HG02763 (cell line): ENCODE results near the gene TARS1.

ENCODE experiments used
- ATAC-seq: cut with Tn5 transposase; IDR thresholded peaks from one replicate; pipeline ENCODE4 v1.9.1; 2021; ENCODE audit warnings: mild to moderate bottlenecking, moderate library complexity; ENCODE audit not compliant: unreplicated experiment

The TARS1 gene

DNA sequence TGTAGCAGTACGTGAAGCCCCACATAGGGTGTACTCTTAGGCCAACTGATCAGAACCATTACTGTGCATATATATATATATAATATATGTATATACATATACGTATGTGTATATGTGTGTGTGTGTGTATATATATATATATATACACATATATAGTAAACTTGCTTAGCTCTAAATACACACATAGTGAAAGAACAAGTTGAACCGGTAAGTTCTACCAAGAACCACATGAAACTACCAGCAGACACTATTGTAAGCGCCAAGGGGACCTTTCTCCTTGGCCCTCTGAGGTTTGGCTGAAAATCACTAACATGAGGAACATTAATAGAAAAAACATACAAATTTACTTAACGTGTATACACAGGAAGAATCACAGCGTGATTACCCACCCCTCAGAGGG, 1.8 kb upstream of the TARS1 start:
- no peak for ATAC-seq

DNA sequence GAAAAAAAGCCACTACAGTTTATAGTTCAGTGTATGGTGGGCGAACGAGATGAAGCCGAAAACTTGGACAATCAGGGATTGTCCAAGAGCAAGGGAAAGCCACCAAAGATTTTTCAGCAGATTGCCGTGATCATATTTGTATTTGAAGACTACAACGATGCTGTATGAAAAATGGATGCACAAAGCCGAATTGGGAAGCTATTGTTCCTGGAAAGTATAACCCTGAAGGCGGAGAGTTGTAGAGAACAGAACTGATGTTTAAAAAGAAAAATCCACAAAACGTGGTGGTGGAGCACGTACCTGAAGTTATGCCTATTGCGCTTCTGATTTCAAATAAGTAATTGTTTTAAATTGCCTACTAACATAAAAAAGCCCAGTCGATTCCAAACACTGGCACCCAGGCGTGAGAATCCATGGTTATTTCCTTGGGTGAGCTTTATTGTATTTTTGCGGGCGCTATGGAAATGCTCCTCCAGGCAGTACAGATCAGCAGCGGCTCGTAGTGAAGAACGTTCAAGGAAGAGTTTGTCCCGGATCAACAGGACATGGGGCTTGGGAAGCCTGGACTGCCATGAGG, 772 bp upstream of the TARS1 start:
- no peak for ATAC-seq

DNA sequence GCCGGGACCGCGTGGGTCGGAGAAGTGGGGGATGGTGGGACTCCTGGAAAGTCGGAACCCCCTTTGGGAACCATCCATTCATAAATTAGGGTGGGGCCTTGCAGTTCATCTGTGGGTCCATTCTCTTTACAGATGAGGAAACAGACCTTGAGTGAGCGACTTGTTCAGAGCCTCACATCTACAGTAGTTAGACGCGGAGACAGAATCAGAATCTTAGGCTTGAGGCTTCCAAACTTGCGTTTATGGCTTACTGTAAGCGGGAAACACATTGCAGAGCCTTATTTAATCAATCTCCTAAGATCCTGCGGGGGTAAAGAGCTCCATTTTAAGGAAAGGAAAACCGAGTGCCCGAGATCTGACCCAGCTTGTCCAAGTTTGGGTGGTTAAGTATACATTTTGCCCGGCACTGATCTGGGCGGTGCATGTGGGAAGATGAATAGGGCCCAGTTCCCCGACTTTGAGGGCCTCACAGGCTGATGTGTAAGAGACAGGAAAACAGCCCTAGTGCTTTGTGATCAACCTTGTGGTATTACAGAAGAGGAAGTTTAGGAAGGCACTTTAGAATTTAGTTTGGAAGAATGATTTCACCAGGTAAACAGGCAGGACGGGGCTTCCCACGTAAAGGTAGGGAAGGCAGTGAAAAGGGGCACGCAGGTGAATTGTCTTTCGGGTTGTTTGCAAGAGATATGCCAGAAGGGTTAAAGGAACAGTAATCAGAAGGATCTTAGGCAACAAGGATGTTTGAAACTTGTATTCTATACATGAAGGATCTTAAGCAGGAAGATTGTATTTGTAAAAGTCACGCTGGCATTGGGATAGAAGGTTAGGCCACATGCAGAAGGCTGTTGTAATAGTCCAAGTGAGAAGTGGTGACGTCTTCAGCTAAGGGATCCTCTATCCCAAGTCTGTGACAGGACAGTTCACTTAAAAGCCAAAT, 744 bp downstream of the TARS1 start:
- no peak for ATAC-seq

GRCh38 chr5:33444542-33444941, 3.8 kb downstream of the TARS1 start:
- no peak for ATAC-seq

GRCh38 chr5:33445798-33446197, 5.0 kb downstream of the TARS1 start:
- ATAC-seq = no peak

GRCh38 chr5:33448118-33448517, 7.4 kb downstream of the TARS1 start:
- ATAC-seq = no peak

DNA sequence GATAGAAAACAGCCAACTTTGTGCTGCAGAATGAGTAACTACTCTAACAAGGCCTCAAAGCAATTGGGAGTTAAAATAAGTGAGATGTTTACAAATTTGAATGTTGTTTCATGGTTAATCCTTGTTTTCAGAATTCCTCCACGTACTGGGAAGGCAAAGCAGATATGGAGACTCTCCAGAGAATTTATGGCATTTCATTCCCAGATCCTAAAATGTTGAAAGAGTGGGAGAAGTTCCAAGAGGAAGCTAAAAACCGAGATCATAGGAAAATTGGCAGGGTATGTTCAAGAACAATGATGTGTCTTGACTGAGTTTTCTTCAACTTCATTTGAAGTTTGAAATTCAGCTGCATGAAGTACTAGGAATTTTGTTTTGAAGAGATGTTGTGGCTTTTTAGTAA, 16.4 kb downstream of the TARS1 start:
- no peak for ATAC-seq

DNA sequence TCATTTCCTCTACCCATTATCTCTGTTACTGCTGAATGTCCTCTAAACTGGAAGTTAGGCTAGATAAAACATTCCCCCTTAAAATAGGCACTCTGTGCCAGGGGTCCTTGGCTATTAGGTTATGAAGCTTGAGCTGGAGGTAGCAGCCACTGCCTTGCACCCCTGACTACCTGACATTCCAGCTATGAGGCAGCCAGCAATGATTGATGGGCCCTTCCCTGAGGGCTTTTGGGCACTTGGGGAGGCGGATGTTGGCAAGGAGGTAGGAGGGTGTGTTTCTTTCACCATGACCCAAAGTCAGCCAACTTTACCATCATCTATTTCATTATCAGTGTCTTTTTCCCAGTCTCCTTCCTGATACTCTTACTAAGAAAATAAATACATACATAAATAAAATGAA, 17.1 kb downstream of the TARS1 start:
- no peak for ATAC-seq

DNA sequence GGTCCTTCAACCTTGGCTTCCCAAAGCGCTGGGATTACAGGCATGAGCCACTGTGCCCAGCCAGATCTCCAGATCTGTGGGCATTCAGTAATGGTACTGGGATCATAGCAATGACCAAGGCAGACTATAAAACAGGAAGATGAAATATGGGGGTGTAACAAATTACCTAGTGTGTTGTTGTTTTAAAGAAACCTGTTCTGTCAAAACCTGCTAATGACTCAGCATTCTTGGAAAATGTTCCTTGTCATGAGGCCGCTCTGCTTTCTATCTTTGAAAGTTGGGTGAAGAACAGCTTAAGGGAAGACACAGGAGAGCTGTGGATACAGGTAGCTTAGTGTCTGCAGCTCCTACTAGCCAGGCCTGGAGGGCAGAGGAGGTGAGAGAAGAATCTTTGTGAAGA, 19.4 kb downstream of the TARS1 start:
- no peak for ATAC-seq

DNA sequence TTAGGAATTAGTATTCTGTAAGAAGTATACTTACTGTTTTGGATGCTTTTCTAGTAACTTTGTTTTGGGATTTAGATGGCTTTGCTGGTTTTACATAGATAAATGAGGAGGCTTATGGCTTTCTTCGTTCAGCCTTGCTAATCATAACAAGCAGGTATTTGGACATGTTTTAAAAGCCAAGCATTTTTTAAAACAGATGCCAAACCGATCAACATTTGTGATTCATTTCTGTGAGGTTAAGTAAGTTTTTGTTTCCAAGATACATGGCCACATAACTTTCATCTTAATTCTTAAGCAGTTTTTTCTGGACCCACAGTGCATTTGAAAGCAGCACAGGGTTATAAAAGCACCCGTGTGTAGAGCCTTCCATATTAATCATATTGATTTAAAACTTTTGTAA, 21.7 kb downstream of the TARS1 start:
- no peak for ATAC-seq

DNA sequence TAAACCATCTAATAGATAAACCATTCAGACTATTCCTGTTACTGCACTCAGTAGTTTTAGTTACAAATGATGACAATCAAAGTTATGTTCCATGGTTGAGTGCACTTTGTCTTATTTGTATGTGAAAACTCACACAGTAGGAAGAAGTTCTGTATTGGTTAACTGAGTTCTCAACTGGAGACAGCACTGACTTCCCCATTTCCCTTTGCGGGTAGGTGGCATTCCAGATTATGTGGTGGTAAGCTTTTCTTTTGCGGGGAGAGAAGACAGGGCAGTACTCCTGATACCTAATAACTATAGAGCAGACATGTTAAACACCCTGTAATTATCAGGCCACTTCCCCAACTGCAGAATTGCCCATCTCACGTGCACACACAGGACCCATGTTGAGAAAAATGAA, 24.4 kb downstream of the TARS1 start:
- ATAC-seq = no peak

DNA sequence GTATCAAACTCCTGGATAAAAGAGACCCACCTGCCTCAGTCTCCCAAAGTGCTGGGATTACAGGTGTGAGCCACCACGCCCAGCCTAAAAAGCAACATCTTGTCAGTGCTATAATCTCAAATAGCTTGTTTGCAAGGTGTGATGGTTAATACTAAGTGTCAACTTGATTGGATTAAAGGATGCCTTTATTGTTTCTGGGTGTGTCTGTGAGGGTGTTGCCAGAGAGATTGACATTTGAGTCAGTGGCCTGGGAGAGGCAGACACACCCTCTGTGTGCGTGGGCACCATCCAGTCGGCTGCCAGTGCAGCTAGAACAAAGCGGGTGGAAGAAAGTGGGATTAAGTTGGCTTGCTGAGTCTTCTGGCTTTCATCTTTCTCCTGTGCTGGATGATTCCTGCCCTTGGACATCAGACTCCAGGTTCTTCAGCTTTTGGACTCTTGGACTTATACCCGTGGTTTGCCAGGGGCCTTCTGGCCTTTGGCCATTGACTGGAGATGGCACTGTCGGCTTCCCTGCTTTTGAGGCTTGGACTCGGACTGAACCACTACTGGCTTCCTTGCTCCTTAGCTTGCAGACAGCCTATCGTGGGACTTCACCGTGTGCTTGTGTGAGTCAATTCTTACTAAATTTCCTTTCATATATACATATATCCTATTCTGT, 28.1 kb downstream of the TARS1 start:
- no peak for ATAC-seq

GRCh38 chr5:33470544-33470943, 29.8 kb downstream of the TARS1 start:
- ATAC-seq = no peak

DNA sequence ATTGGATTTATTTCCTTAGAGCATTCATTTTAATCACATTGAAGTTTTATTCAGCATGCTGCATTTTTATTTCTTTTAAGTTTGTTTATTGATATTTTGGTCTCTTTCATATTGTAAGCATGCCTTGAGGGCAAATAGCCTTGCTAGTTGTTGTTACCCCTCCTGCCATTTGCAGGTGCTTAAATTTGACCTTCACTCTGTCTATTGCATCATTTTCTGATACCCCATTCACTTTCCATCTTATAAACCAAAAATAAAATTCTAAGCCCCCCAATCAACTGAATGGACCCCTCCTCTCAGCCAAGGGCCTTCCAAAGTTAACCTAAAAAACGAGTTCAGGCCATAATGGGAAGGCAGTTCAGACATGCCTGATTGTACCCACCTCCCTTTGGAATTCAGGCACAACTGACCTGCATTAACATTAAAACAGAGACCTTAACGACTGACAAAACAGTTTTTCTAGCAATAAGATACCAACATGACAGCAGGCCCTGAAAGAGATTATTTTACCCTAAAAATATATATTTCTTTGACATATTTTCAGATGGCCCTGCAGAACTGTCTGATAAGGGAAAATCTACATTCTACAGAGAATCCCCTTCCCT, 32.1 kb downstream of the TARS1 start:
- no peak for ATAC-seq

DNA sequence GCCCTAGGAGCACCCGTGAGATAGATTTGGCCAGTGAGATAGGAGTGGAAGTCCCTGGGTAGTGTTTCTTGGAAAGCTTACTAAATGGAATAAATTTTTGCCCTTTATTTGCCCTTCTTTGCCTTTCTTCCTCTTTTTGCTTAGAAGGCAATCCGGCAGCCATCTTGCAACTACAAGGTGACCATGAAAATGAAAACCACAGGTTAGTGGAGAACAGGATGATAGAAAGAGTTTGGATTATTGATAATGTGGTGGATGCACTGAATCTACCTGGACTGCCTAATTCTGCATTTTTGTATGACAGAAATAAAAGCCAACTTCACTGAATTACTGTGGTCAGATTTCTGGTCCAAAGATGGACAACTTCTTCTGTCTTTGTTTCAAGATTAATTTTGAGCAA, 33.2 kb downstream of the TARS1 start:
- ATAC-seq = no peak

DNA sequence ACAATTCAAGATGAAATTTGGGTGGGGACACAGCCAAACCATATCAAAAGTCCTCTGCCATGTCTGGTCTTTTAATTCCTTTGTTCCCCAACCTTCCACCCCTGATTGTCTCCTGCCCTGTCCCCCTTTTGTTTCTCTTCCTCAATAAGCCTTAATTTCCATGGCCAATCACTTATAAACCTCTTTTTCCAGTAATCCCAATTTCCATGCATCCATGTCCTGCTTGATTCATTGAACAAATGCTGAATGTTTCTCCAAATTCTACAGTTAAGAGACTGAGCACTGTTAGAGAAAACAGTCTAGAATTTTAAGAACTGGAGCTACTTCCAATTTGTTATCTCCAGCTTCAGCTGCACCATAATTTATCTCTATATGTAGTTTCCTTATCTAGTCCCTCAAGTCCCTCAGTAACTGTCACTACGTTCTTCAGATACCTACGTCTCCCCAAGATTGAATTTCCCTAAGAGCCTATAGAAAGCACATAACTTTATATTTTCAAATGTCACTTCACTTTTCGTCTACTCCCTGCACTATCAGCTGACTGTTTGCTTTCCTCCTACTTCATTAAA, 34.2 kb downstream of the TARS1 start:
- ATAC-seq = no peak

DNA sequence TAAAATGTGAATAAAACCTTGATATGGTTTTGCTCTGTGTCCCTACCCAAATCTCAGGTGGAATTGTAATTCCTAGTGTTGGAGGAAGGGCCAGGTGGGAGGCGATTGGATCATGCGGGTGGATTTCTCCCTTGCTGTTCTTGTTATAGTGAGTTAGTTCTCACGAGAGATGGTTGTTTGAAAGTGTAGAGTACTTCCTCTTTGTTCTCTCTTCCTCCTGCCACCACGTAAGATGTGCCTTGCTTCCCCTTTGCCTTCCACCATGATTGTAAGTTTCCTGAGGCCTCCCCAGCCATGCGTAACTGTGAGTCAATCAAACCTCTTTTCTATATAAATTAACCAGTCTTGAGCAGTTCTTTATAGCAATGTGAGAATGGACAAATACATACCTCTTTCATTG, 34.9 kb downstream of the TARS1 start:
- ATAC-seq = no peak

- no peak for ATAC-seq
Measured at GRCh38 chr5:33476992-33477391, 36.2 kb downstream of the TARS1 start.

DNA sequence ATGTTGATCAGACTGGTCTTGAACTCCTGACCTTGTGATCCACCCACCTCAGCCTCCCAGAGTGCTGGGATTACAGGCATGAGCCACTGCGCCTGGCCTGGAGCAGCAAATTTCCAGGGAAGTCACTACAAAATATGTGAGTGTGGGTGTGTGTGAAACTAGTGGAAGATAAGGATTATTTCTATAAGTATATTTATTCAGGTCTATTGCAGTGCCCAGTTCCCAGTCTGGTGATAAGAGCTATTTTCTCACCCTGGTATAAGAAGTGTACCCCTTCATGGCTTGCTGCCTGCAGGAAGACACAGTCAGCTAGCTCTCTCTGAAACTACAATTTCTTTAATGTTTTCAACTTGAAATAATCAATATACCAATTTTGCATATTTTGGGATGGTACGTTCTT, 37.1 kb downstream of the TARS1 start:
- ATAC-seq = no peak

GRCh38 chr5:33479311-33479710, 38.5 kb downstream of the TARS1 start:
- no peak for ATAC-seq

DNA sequence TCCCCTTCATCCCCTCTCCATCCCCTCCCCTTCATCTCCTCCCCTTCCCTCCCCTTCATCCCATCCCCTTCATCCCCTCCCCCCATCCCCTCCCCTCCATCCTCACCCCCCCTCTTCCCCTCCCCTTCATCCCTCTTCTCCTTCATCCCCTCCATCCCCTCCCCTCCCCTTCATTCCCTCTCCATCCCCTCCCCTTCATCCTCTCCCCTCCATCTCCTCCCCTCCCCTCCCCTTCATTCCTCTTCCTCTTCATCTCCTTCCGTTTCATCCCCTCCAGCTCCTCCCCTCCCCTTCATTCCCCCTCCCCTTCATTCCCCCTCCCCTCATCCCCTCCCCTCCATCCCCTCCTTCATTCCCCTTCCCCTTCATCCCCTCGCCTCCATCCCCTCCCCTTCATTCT, 40.1 kb downstream of the TARS1 start:
- no peak for ATAC-seq
